A673 (cell line): ENCODE results near the gene MYO3A. TPM values are rescaled to one million over a fixed set of nuclear protein-coding genes. Genes with fewer than 3 reads are reported as not detected.

ENCODE experiments used
- BruUV-seq: library from RNA; stranded (reverse); fragments of 400-500 nt; replicated peaks from 2 replicates; lab custom pipeline; 2021; lab: Mats Ljungman, UMichigan
- CTCF ChIA-PET: fragments of 300-600 bp; sonication (Branson Sonifier 250); formaldehyde crosslinking; loops from one replicate; lab custom pipeline; 2022; ENCODE audit warnings: antibody characterized with exemption; lab: Charles Lee
- POLR2A ChIA-PET: fragments of 300-600 bp; sonication (Branson Sonifier 250); formaldehyde crosslinking; loops from one replicate; lab custom pipeline; 2022; ENCODE audit warnings: antibody characterized with exemption; ENCODE audit not compliant: low non-redundant PET; lab: Charles Lee
- DNase-seq: peaks from one replicate; pipeline ENCODE4 v3.0.0-alpha.2; 2015; ENCODE audit warnings: low spot score
- H3K27ac ChIP-seq: fragments of 200-600 bp; sonication (generic); 2 replicates; pipeline ENCODE4 v1.5.1; 2016; ENCODE audit warnings: mixed run types, low read depth, mild to moderate bottlenecking, mixed read lengths, antibody characterized with exemption, low read length; ENCODE audit not compliant: poor library complexity, severe bottlenecking
- H3K27me3 ChIP-seq: fragments of 200-600 bp; sonication (generic); replicated peaks from 2 replicates; pipeline ENCODE4 v1.6.1; 2017; ENCODE audit warnings: mixed run types, low read depth, mild to moderate bottlenecking, mixed read lengths, antibody characterized with exemption, low read length; ENCODE audit not compliant: insufficient read depth, poor library complexity
- H3K36me3 ChIP-seq: fragments of 200-600 bp; sonication (generic); 2 replicates; pipeline ENCODE4 v1.6.1; 2016; ENCODE audit warnings: mixed run types, mild to moderate bottlenecking, mixed read lengths, antibody characterized with exemption, low read length; ENCODE audit not compliant: insufficient read depth, poor library complexity, severe bottlenecking
- H3K4me1 ChIP-seq: fragments of 200-600 bp; sonication (generic); 2 replicates; pipeline ENCODE4 v1.6.1; 2017; ENCODE audit warnings: mixed run types, mild to moderate bottlenecking, mixed read lengths, antibody characterized with exemption, low read length; ENCODE audit not compliant: insufficient read depth, poor library complexity, severe bottlenecking
- H3K4me3 ChIP-seq: fragments of 200-600 bp; sonication (generic); 2 replicates; pipeline ENCODE4 v1.5.1; 2016; ENCODE audit warnings: low read depth, mixed run types, mild to moderate bottlenecking, mixed read lengths, low read length; ENCODE audit not compliant: poor library complexity, severe bottlenecking
- H3K9me3 ChIP-seq: fragments of 200-600 bp; sonication (generic); 2 replicates; pipeline ENCODE4 v1.6.1; 2016; ENCODE audit warnings: mixed run types, low read depth, mild to moderate bottlenecking, mixed read lengths, antibody characterized with exemption, low read length; ENCODE audit not compliant: poor library complexity, severe bottlenecking
- CTCF ChIP-seq: fragments of 300-800, 200-600 bp; sonication (generic); conservative IDR thresholded peaks from 2 replicates; pipeline ENCODE4 v1.5.1; 2017; ENCODE audit warnings: low read depth, mild to moderate bottlenecking, antibody characterized with exemption, low read length, moderate library complexity, mixed read lengths
- EZH2 ChIP-seq: fragments of 200-600 bp; sonication (generic); IDR thresholded peaks from 2 replicates; pipeline ENCODE4 v1.6.1; 2017; ENCODE audit warnings: borderline replicate concordance, low read depth, mild to moderate bottlenecking, mixed read lengths, antibody characterized with exemption, low read length; ENCODE audit not compliant: poor library complexity, severe bottlenecking
- intact Hi-C: fragments of 100-400 bp; cut with micrococcal nuclease; formaldehyde crosslinking; loops from one replicate; pipeline ENCODE4 v1.10.0; 2022; ENCODE audit not compliant: unreplicated experiment
- total RNA-seq: library from RNA; stranded (reverse); gene quantifications from 2 replicates; pipeline ENCODE4 v1.2.3, GENCODE V29; 2021

The MYO3A gene
- total RNA-seq, 1 experiment from 2014 or later, result 0.88 TPM

- no peaks in the 10 kb centered on the region for H3K36me3 ChIP-seq
- ChIA-PET CTCF (no interaction called here), POLR2A (no interaction called here)
- TF ChIP-seq CTCF, result no peak
- no peak for TF ChIP-seq EZH2
- intact Hi-C loops, result no loop called here
- no peak overlapping the region for H3K4me3 ChIP-seq
- H3K27me3 ChIP-seq, result no peaks in the 10 kb centered on the region
- no peaks in the 10 kb centered on the region for H3K4me1 ChIP-seq
- no TSS peak for BruUV-seq
- no peak overlapping the region for H3K27ac ChIP-seq
- H3K9me3 ChIP-seq, result no peaks in the 10 kb centered on the region
- DNase-seq, result no peak
Observed at GRCh38 chr10:25988583-25988982, 54.6 kb downstream of the MYO3A start.

- no peak for DNase-seq
- intact Hi-C loops, result no loop called here
- Histone ChIP-seq H3K9me3 (no peaks in the 10 kb centered on the region), H3K4me1 (no peaks in the 10 kb centered on the region), H3K4me3 (no peak overlapping the region), H3K36me3 (no peaks in the 10 kb centered on the region), H3K27ac (no peak overlapping the region), H3K27me3 (no peaks in the 10 kb centered on the region)
- ChIA-PET POLR2A (no interaction called here), CTCF (no interaction called here)
- no peak for TF ChIP-seq CTCF
- no peak for TF ChIP-seq EZH2
- no TSS peak for BruUV-seq
Observed at GRCh38 chr10:25989951-25990350, 55.9 kb downstream of the MYO3A start.

GRCh38 chr10:25999295-25999981, 65.4 kb downstream of the MYO3A start:
- Histone ChIP-seq H3K27me3 (peaks cover 12% of the 10 kb centered on the region), H3K27ac (no peak overlapping the region), H3K4me3 (no peak overlapping the region), H3K36me3 (no peaks in the 10 kb centered on the region), H3K9me3 (no peaks in the 10 kb centered on the region), H3K4me1 (no peaks in the 10 kb centered on the region)
- intact Hi-C loops, result no loop called here
- BruUV-seq, result no TSS peak
- no peak for DNase-seq
- CTCF ChIA-PET, result no interaction called here
- POLR2A ChIA-PET, result no interaction called here
- TF ChIP-seq EZH2, result no peak
- TF ChIP-seq CTCF, result no peak
